ENCODE results near the gene SUMF1. TPM values are rescaled to one million over a fixed set of nuclear protein-coding genes. Genes with fewer than 3 reads are reported as not detected.

Gene SUMF1
- total and polyA plus RNA-seq, 2 donors (not counting 1 experiment from before 2014, with no cell fraction given): 10.3 to 21.2 TPM

DNA sequence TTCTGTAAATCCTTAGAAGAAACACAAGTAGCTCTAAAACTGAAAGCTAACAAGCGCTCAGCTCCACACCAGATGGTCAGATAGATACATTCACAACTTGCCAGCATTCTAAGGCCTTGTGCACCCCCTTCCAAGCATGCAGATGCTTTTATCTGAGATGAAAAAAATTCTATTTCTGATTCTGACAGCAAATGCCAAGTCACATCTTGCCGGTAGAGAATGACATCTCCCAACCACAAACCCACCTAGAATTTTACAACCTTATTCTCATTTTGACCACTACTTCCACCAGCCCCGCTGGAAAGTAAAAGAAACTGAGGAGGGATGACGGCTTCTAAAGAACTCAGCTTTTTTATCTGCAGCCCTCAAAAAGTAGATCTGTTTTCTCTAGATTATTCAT lies 57.7 kb downstream of the SUMF1 start:
- H3K4me2 ChIP-seq (replicated peaks; ENCODE audit: low read depth, low read length, poor library complexity, severe bottlenecking): no peak overlapping the region
- DNase-seq (no peak), ATAC-seq (ENCODE audit: low read depth) (no peak)
- peaks cover 8 to 14% of the 10 kb centered on the region in 2 experiments for H3K36me3 ChIP-seq (replicated peaks in 1 of 2; ENCODE audit: control extremely low read depth in 1 of 2, control insufficient read depth in 1 of 2, extremely low read depth in 1 of 2, insufficient read depth in 2 of 2, low read length in 1 of 2)
- Mint-ChIP-seq H3K4me1 (no peaks in the 10 kb centered on the region), H3K27ac (no peak overlapping the region), H3K27me3 (no peaks in the 10 kb centered on the region), H3K4me3 (no peak overlapping the region), H3K9me3 (ENCODE audit: insufficient read depth) (no peaks in the 10 kb centered on the region)
- H3K79me2 ChIP-seq (ENCODE audit: control insufficient read depth, insufficient read depth, low read length): no peaks in the 10 kb centered on the region
- WGBS (ENCODE audit: insufficient coverage): 0% methylated on average over 1 of the region's 4 CpGs
- no peak overlapping the region for H2AFZ ChIP-seq (ENCODE audit: insufficient read depth, low read depth, low read length, poor library complexity, severe bottlenecking)
- no peaks in the 10 kb centered on the region for H4K20me1 ChIP-seq (ENCODE audit: control insufficient read depth, insufficient read depth, low read length, poor library complexity, severe bottlenecking)
- intact Hi-C loops (cut with micrococcal nuclease): no loop called here
- ChIA-PET CTCF (interaction anchor here (2.6 kb wide), 1 partner anchor 58 kb away, joined by 6 read pairs; no protein-coding TSS in a partner anchor), POLR2A (no interaction called here)
- TF ChIP-seq EZH2 (IDR thresholded peaks at IDR 0.05; ENCODE audit: borderline replicate concordance, insufficient read depth, low read depth, low read length, poor library complexity, severe bottlenecking): no peak
- TF ChIP-seq, protein P1, sequence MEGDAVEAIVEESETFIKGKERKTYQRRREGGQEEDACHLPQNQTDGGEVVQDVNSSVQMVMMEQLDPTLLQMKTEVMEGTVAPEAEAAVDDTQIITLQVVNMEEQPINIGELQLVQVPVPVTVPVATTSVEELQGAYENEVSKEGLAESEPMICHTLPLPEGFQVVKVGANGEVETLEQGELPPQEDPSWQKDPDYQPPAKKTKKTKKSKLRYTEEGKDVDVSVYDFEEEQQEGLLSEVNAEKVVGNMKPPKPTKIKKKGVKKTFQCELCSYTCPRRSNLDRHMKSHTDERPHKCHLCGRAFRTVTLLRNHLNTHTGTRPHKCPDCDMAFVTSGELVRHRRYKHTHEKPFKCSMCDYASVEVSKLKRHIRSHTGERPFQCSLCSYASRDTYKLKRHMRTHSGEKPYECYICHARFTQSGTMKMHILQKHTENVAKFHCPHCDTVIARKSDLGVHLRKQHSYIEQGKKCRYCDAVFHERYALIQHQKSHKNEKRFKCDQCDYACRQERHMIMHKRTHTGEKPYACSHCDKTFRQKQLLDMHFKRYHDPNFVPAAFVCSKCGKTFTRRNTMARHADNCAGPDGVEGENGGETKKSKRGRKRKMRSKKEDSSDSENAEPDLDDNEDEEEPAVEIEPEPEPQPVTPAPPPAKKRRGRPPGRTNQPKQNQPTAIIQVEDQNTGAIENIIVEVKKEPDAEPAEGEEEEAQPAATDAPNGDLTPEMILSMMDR (IDR thresholded peaks at IDR 0.05): no peak
- no peaks in the 10 kb centered on the region for H3K4me1 ChIP-seq (ENCODE audit: control insufficient read depth in 2 of 2, insufficient read depth in 2 of 2, low read length in 2 of 2)
- H3K27me3 ChIP-seq (replicated peaks in 1 of 4; ENCODE audit: control extremely low read depth in 1 of 4, control insufficient read depth in 3 of 4, insufficient read depth in 4 of 4, low read length in 3 of 4): no peaks in the 10 kb centered on the region
- H3K4me3 ChIP-seq (ENCODE audit: control extremely low read depth in 1 of 5, extremely low read depth in 1 of 5, insufficient read depth in 1 of 5, low read depth in 2 of 5, low read length in 4 of 5): no peak overlapping the region
- H3K27ac ChIP-seq (ENCODE audit: low read length in 2 of 2): no peak overlapping the region
- H3K9me3 ChIP-seq (ENCODE audit: control extremely low read depth in 1 of 3, control insufficient read depth in 2 of 3, insufficient read depth in 1 of 3, low read length in 2 of 3): no peaks in the 10 kb centered on the region
- no peak overlapping the region for H3K9ac ChIP-seq (ENCODE audit: low read length)

DNA sequence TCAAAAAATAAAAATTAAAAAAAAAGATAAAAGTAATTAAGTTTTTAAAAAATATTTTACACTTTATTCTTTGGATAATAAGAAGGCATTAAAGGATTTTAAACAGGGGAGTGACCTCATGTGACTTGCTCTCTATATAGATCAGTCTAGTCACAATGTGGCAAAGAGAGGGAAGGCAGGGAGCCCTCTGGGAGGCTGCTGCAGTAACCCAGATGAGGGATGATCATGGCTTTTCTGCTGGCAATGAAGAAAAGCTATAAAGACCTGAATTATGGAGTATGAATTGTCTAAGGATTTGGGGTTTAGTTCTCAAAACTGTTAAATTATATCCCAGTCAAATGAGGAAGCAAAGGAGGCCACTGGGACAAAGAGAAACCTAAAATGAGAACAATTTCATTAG lies 58.1 kb downstream of the SUMF1 start:
- no peak overlapping the region for H3K27ac Mint-ChIP-seq
- H3K4me1 Mint-ChIP-seq: no peaks in the 10 kb centered on the region
- ChIA-PET POLR2A (no interaction called here), CTCF (interaction anchor here (2.6 kb wide), 1 partner anchor 58 kb away, joined by 6 read pairs; no protein-coding TSS in a partner anchor)
- no peak overlapping the region for H3K4me3 Mint-ChIP-seq
- H3K4me2 ChIP-seq (replicated peaks; ENCODE audit: low read depth, low read length, poor library complexity, severe bottlenecking): no peak overlapping the region
- DNase-seq (no peak), ATAC-seq (ENCODE audit: low read depth) (no peak)
- TF ChIP-seq, protein P1 (IDR thresholded peaks at IDR 0.05): no peak
- no peak for TF ChIP-seq EZH2 (IDR thresholded peaks at IDR 0.05; ENCODE audit: borderline replicate concordance, insufficient read depth, low read depth, low read length, poor library complexity, severe bottlenecking)
- H3K4me1 ChIP-seq (ENCODE audit: control insufficient read depth in 2 of 2, insufficient read depth in 2 of 2, low read length in 2 of 2): no peaks in the 10 kb centered on the region
- intact Hi-C loops (cut with micrococcal nuclease): no loop called here
- H3K27ac ChIP-seq (ENCODE audit: low read length in 2 of 2): no peak overlapping the region
- no peaks in the 10 kb centered on the region for H3K27me3 Mint-ChIP-seq
- H2AFZ ChIP-seq (ENCODE audit: insufficient read depth, low read depth, low read length, poor library complexity, severe bottlenecking): no peak overlapping the region
- peaks cover 6 to 13% of the 10 kb centered on the region in 2 experiments for H3K36me3 ChIP-seq (replicated peaks in 1 of 2; ENCODE audit: control extremely low read depth in 1 of 2, control insufficient read depth in 1 of 2, extremely low read depth in 1 of 2, insufficient read depth in 2 of 2, low read length in 1 of 2)
- H3K9me3 ChIP-seq (ENCODE audit: control extremely low read depth in 1 of 3, control insufficient read depth in 2 of 3, insufficient read depth in 1 of 3, low read length in 2 of 3): no peaks in the 10 kb centered on the region
- H3K4me3 ChIP-seq (ENCODE audit: control extremely low read depth in 1 of 5, extremely low read depth in 1 of 5, insufficient read depth in 1 of 5, low read depth in 2 of 5, low read length in 4 of 5): no peak overlapping the region
- H3K9me3 Mint-ChIP-seq (ENCODE audit: insufficient read depth): no peaks in the 10 kb centered on the region
- no peaks in the 10 kb centered on the region for H3K79me2 ChIP-seq (ENCODE audit: control insufficient read depth, insufficient read depth, low read length)
- H4K20me1 ChIP-seq (ENCODE audit: control insufficient read depth, insufficient read depth, low read length, poor library complexity, severe bottlenecking): no peaks in the 10 kb centered on the region
- H3K9ac ChIP-seq (ENCODE audit: low read length): no peak overlapping the region
- H3K27me3 ChIP-seq (replicated peaks in 1 of 4; ENCODE audit: control extremely low read depth in 1 of 4, control insufficient read depth in 3 of 4, insufficient read depth in 4 of 4, low read length in 3 of 4): no peaks in the 10 kb centered on the region
